NOMO-1 (cell line): ENCODE results near the gene IL17REL.

Experiments used
- DNase-seq, 2 experiments: peaks; one replicate each; lab custom pipeline; 2025; ENCODE audit not compliant: unreplicated experiment in 2 of 2; lab: John Stamatoyannopoulos, UW

The IL17REL gene

GRCh38 chr22:50012211-50013181 is at the start of gene IL17REL:
TSS of gene IL17REL (minus strand) at chr22:50012765. CDS start at chr22:50012646, 119 bp downstream.
- no peak for DNase-seq

DNA sequence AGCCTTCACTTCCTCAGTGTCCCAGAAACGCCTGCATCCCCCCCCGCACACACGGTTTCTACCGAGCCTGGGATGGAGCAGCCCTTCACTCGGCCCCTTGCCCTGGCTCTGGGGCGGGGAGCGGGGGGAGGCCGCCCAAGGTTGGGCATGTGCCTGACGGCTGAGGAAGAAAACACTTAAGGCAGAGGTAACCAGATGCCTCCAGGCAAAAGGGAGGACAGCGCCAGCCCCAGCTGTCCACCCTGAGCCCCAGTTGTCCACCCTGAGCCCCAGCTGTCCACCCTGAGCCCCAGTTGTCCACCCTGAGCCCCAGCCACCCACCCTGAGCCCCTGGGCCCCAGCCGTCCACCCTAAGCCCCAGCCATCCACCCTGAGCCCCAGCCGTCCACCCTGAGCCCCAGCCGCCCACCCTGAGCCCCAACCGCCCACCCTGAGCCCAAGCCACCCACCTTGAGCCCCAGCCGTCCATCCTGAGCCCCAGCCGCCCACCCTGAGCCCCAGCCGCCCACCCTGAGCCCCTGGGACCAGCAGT is 49.3 kb upstream of the IL17REL start:
- DNase-seq, result no peak

DNA sequence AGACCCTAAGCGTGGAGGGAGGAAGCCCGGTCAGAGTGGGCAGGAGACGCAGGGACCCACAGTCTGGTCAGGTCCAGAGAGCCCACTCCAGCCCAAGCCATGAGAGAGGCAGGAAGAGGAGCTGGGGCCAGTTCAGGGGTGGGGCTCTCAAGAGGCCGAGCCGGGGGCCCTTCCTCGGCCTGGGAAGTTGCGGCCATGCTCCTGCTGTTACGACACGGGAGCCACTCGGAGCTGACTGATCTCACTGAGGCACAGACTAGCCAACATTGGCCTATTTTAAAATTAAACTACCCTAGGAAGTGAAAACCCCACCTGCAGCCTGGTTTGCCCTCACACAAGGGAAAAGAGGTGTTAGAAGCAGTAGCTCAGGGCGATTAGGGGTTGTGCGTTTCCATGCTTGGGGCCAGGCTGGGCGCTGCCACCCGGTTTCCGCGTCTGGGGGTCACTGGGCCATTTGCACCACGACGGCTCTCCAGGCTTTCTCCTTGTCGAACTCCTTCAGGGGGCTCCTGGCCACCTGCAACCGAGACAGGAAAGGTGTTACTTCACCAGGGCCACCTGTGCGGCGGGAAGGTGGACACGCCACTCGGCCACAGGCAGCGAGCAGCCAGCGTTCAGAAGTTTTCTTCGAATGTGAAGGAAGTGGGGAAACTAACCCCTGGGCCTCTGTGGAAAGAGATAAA is 48.7 kb upstream of the IL17REL start:
- DNase-seq, result no peak

- no peak for DNase-seq
These were observed 48.0 kb upstream of the IL17REL start for GRCh38 chr22:50060441-50061140.

DNA sequence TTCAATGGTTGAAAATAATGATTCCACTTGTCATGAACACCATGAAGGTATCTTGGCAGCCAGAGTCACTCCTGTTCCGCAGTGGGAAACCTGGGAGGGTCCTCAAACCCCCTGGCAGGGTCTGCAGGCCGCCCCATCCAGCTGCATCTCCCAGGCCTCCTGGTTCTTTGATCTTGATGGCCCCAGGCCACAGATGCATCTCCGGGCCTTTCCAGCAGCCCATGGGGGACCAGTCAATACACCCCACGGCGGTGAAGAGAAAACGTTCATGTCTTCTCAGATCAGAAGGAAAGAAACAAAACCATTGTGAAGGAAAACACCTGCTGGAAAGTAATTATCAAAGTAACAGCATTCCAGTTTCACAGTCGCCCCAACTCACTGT is 47.3 kb upstream of the IL17REL start:
- DNase-seq, result no peak

DNA sequence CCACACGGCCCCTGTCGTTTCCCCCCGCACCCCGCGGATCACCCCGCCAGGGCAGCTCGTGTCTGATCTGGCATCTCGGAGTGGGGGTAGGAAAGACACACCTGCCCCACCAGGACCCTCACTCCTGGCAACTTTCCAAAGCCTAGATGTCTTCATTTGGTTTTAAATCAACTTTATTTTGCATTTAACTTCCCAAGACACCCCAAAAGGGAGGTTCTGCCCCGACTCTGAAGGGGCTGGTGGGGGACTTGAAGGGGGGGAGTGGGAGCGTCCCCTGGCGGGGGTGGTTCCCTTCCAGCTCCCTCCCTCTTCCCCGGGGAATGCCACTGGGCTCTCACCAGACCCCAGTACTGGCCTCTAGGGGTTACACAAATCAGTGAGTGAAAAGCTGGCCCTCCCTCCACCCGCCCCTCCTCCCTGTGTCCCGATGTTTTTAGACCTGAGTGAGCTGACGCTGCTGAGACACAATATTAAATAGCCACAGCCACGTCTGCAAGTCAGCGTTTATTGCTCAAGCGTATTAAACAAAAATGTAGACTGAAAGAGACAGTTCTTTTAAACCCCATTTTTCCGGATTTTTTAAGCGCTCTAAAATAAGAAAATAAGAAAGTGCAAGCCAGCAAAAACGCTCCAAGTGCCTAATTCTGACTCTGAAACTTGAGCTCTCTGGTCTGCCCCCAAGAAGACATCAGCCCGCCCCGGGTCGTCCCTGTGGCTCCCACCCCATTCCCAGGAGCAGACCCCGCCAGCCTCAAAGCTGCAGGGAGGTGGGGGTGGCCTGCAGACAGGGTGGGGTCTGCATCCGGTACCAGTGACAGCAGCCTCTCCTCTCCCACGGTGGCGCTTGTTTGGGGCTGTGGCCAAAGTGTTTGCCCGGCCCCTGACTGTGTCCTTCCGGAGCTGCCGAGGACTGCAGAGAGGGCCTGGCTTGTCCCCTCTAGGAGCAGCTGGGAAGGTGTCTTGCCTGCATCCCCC is 46.6 kb upstream of the IL17REL start:
- DNase-seq, result no peak

DNA sequence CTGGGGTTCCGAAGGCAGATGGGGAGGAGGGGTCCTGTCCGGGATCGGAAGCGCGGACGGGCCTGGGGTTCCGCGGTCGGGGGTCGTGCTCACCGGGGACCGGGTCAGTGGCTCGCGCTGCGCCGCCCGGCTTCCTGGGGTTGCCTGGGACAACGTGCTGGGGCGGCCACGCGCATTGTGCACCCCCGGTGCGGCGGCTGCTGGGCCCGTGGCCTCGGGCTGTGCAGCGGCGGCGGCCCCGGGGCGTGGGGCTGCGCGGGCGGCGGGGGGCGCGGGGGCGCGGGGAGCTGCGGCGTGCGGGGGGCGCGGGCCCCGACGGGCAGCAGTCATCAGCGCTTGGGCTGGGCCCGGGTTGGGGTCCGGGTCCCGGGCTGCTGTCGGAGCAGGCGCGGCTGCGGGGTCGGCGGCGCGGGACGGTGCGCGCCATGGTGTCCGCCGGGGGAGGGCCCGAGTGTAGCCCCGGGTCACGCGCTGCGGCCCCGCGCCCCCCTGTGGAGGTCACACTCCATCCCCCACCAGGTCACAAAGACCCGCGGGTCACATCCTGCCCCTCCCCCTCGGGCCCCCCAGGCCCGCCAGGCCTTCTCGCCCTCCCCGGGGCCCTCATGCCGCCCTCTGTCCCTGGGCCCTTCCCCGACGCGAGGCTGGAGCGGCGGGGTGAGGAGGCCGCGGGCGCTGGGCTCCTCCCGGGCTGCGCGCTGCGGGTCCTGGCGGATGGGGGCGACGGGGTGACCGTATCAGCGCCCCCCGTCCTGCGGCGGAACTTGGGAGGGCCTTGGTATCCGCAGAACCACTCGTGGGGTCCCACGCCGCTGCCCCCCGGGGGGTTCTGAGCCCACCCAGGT is 45.7 kb upstream of the IL17REL start, which contains the start of gene TTLL8:
TSS of gene TTLL8 (minus strand) at position 238 of the 845 bp plus-strand sequence.
- DNase-seq, result no peak

DNA sequence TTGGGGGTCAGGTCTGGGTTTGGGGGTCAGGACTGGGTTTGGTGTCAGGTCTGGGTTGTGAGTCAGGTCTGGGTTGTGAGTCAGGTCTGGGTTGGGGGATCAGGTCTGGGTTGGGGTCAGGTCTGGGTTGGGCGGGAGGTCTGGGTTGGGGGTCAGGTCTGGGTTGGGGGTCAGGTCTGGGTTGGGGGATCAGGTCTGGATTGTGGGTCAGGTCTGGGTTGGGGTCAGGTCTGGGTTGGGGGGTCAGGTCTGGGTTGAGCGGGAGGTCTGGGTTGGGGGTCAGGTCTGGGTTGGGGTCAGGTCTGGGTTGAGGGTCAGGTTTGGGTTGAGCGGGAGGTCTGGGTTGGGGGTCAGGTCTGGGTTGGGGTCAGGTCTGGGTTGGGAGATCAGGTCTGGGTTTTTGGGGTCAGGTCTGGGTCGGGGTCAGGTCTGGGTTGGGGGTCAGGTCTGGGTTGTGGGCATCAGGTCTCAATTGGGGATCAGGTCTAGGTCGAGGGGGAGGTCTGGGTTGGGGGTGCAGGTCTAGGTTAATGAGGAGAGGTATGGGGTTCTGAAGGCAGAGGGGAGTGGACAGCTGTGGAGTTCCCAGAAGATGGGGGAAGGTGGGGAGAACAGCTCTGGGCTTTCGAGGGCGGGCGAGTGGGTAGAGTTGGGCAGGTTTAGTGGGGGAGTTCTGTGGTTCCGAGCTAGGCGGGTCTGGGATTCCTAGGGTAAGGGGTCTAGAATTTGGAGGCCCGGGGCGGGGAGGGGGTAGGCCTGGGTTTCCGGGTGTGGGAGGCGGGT is 44.9 kb upstream of the IL17REL start:
- no peak for DNase-seq

DNA sequence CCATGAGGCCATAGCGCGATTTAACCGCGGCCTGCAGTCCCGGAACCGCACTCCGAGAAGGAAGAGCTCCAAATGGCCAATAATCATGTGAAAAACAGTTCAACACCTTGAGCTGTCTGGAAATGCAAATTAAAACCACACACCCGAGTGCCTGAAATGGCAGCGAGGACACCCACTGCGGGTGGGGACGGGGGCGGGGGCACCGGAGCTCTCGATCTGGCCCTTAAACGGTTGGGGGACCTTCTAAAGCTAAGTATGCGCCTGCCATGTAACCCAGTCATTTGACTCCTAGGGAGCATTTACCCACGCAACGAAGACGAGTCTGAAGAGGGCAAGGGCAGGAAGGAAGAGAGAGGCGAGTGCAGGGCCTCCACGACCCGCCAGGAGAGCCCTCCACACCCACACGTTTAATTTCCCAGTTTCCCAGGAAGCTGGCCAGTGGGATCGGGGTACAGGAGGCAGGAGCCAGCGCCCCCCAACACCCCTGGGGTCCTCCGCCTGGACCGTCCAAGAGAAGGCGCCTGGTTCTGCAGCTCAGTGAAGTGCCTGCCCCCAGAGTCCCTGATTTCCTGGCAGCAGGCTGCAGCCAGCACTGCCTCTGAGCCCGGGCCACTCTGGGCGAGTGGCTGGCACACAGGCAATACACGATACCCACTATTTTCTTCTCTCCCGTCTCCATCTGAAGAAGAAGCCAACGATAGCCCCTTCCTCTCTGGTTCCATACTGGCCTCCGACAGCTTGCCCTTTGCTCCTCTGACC is 43.8 kb upstream of the IL17REL start:
- no peak for DNase-seq

DNA sequence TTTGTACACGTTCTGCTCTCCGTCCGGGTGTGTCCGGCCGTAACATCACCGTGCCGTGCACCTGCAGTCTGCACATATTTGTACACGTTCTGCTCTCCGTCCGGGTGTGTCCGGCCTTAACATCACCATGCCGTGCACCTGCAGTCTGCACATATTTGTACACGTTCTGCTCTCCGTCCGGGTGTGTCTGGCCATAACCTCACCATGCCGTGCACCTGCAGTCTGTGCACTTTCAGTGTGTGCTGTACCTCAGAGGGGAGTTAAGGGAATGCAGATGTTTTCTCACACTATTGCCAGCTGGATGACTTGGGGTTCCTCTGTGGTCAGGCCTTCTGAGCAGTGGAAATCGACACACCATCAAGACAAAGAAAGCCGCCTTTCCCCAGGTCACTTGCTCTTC is 41.3 kb upstream of the IL17REL start:
- no peak for DNase-seq

GRCh38 chr22:50051930-50052329 is 39.4 kb upstream of the IL17REL start:
- DNase-seq, result no peak

GRCh38 chr22:50049299-50050195 is 37.0 kb upstream of the IL17REL start:
- no peak for DNase-seq

GRCh38 chr22:50048836-50049235 is 36.3 kb upstream of the IL17REL start:
- DNase-seq, result no peak

- no peak for DNase-seq
These were observed 35.6 kb upstream of the IL17REL start for GRCh38 chr22:50048061-50048765.

- no peak for DNase-seq
These were observed 34.8 kb upstream of the IL17REL start for GRCh38 chr22:50047346-50047745.
